LNCAP (cell line): ENCODE measurements around the gene PSMG3.

Experiments used
- TF ChIP-seq, protein P1 (sequence below): fragments of 450-650 bp; IDR thresholded peaks from 2 replicates; pipeline ENCODE4 v1.5.1; 2017; ENCODE audit warnings: mild to moderate bottlenecking

PSMG3 gene

DNA sequence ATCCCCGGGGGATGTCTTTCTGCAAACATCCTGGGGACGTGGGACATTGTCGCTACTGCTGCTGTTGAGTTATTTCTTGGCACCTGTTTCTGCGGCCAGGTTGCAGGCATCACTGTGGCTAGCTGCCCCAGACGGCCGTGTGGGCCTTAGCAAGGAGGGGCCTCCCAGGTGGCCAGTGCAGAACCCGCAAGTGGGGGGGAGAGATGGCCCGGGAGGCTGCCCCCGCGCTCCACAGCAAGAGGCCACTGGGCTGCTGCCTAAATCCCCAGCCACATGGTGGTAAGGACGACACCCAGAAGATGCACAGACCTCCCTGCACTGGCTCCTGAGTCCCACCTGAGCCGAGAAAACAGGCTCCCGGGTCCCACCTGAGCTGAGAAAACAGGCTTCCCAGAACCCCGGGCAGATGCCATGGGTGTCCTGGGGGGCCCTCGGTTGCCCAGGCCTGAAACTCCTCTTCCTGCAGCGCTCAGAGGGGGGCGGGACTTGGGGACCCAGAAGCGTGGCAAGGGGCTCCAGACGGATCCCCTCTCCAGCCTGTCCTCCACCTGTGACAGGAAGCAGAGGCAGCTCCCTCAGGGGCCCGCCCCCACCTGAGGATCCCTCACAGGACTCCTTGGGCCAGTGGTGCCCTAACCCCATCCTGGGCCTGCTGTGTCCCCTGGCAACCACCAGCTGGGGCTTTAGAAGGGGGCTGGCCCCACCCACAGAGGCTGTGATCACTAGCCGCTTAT, 40.3 kb downstream of the PSMG3 start:
- TF ChIP-seq, protein P1, sequence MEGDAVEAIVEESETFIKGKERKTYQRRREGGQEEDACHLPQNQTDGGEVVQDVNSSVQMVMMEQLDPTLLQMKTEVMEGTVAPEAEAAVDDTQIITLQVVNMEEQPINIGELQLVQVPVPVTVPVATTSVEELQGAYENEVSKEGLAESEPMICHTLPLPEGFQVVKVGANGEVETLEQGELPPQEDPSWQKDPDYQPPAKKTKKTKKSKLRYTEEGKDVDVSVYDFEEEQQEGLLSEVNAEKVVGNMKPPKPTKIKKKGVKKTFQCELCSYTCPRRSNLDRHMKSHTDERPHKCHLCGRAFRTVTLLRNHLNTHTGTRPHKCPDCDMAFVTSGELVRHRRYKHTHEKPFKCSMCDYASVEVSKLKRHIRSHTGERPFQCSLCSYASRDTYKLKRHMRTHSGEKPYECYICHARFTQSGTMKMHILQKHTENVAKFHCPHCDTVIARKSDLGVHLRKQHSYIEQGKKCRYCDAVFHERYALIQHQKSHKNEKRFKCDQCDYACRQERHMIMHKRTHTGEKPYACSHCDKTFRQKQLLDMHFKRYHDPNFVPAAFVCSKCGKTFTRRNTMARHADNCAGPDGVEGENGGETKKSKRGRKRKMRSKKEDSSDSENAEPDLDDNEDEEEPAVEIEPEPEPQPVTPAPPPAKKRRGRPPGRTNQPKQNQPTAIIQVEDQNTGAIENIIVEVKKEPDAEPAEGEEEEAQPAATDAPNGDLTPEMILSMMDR: no peak

DNA sequence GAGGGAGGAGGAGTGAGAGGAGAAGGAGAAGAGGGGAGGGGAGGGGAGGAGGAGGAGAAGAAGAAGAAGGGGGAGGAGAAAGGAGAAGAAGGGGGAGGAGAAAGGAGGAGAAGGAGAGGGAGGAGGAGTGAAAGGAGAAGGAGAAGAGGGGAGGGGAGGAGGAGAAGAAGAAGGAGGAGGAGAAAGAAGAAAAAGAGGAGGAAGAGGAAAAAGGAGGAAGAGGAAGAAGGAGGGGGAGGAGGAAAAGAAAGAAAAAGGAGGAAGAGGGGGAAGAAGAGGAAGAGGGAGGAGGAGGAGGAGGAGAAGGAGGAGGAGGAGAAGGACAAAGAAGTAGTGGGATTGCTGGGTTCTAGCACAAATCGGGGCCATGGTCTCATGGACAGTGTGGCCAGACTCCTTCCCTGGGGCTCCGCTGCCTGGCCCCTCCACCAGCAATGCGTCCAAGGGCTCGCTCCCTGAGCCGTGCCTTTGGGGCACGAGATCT, 43.5 kb downstream of the PSMG3 start:
- TF ChIP-seq, protein P1: no peak

DNA sequence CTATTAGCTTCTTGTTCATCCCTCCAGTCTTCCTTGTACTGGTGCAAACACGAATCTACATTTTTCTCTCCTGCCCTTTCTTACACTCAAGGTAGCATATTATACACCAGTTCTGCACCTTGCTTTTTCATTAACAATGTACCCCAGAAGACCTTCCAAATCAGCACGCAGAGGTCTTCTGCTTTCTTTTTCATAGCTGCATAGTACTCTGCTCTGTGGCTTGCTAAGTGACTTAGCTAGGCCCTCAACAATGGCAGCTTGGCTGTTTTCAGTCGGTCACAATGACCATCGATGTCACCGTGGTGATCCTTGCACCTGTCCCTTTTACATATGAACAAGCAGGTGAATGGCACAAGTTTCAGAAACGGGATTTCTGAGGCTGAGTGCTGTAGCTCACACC, 44.4 kb downstream of the PSMG3 start:
- TF ChIP-seq, protein P1: no peak

DNA sequence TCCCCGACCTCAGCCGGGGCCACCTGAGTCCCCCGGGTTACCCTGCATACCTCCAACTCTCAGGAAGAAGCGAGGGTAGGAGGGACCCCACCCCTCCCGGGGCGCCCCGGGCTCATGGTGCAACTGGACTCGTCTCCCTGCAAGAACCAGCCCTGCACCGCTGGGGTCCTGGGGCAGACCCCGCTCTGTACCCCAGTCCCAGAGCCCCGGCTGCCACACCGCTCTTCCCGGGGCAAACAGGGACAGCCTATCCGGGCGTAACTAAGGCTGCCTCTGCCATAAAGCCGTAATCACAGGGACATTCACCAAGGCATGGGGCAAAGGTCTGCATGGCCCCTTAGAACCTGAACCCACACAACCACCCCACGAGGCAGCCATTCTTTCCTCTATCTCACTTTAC, 46.0 kb downstream of the PSMG3 start:
- TF ChIP-seq, protein P1: no peak

DNA sequence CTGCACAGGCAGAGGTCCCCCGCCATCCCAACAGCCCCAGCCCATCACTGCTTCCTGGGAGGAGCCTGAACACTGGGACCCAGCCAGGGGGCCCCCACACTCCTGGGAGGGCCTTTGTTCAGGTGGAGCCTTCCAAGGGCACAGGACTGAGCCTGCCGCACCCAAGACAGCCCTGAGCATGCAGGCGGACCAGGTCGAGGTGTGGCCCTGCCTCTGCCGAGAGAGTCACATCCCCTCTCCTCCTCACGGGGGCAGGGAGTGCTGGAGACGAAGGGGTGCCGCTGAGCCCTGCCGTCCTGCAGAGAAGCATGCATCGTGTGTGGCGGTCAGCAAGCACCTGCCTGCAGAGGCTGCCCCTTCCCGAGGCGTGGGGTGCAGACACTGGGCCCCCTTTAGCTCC, 46.6 kb downstream of the PSMG3 start:
- TF ChIP-seq, protein P1: no peak

DNA sequence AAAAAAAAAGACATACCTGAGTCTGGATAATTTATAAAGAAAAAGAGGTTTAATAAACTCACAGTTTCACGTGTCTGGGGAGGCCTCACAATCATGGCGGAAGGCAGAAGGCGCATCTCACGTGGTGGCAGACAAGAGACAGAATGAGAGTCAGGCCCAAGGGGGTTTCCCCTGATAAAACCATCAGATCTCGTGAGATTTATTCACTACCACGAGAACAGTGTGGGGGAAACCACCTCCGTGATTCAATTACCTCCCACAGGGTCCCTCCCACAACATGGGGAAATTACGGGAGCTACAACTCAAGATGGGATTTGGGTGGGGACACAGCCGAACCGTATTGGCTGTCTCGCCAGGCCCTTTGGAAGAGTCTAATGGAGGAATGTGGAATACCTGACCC, 48.4 kb downstream of the PSMG3 start:
- TF ChIP-seq, protein P1: no peak

DNA sequence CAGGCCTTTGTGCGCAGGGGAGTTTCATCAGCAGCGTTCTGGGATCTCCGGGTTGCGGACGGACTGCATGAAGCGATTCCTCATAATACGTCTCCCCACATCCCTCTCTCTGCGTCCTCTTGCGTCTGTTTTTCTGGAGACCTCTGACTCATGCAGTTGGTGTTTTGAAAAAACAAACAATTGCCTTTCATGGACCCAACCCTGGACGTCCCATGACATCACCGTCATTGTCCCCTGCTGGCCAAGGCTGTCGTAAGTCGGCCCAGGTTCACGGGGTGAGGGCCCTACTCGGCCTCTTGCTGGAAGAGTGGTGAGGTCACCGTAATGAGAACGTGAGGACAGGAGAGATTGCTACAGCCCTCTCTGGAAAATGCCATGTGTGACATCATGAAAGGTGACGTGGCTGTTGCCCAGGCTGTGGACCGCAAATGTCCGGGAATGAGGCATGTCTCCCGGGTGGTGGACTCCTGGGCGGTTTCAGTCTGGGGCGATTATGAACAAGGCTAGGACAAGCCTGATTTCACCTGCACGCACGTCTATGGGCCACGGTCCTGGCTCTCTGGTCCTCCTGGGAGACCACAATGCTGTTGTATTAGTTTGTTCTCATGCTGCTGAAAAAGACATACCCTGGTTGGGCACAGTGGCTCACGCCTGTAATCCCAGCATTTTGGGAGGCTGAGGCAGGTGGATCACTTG, 49.1 kb downstream of the PSMG3 start:
- TF ChIP-seq, protein P1: no peak
